DOHH2 (cell line): ENCODE results near the gene SLC6A3.

ENCODE experiments used
- EZH2phosphoT487 ChIP-seq: fragments of 200-600 bp; sonication (generic); IDR thresholded peaks from 2 replicates; pipeline ENCODE4 v1.6.1; 2017; ENCODE audit warnings: borderline replicate concordance, mild to moderate bottlenecking, antibody characterized with exemption, low read length, moderate library complexity, mixed read lengths
- TF ChIP-seq, protein P1 (sequence below): fragments of 200-600 bp; sonication (generic); IDR thresholded peaks from one replicate; pipeline ENCODE4 v1.5.1; 2014; ENCODE audit warnings: antibody characterized with exemption, mild to moderate bottlenecking, low read depth, low read length; ENCODE audit not compliant: poor library complexity, severe bottlenecking

- TF ChIP-seq, protein P1, sequence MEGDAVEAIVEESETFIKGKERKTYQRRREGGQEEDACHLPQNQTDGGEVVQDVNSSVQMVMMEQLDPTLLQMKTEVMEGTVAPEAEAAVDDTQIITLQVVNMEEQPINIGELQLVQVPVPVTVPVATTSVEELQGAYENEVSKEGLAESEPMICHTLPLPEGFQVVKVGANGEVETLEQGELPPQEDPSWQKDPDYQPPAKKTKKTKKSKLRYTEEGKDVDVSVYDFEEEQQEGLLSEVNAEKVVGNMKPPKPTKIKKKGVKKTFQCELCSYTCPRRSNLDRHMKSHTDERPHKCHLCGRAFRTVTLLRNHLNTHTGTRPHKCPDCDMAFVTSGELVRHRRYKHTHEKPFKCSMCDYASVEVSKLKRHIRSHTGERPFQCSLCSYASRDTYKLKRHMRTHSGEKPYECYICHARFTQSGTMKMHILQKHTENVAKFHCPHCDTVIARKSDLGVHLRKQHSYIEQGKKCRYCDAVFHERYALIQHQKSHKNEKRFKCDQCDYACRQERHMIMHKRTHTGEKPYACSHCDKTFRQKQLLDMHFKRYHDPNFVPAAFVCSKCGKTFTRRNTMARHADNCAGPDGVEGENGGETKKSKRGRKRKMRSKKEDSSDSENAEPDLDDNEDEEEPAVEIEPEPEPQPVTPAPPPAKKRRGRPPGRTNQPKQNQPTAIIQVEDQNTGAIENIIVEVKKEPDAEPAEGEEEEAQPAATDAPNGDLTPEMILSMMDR: no peak
- no peak for TF ChIP-seq EZH2phosphoT487
These were observed 705 bp upstream of the SLC6A3 start for GRCh38 chr5:1445689-1446601.
